NCI-H446 treated with DMSO at 0.1 percent for 48 hours (cell line): ENCODE results near the gene UGT8.
A peak's percentile ranks its signal among the peaks of the same experiment; 100 is the strongest.
"Not testable (repeated sequence)": the region's sequence is repeated elsewhere in the genome, so short reads cannot be mapped to it uniquely, and the experiment has no call there.

Source experiments
- DNase-seq: peaks from one replicate; lab custom pipeline; 2025; lab: John Stamatoyannopoulos, UW

Gene UGT8, protein sequence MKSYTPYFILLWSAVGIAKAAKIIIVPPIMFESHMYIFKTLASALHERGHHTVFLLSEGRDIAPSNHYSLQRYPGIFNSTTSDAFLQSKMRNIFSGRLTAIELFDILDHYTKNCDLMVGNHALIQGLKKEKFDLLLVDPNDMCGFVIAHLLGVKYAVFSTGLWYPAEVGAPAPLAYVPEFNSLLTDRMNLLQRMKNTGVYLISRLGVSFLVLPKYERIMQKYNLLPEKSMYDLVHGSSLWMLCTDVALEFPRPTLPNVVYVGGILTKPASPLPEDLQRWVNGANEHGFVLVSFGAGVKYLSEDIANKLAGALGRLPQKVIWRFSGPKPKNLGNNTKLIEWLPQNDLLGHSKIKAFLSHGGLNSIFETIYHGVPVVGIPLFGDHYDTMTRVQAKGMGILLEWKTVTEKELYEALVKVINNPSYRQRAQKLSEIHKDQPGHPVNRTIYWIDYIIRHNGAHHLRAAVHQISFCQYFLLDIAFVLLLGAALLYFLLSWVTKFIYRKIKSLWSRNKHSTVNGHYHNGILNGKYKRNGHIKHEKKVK

DNA sequence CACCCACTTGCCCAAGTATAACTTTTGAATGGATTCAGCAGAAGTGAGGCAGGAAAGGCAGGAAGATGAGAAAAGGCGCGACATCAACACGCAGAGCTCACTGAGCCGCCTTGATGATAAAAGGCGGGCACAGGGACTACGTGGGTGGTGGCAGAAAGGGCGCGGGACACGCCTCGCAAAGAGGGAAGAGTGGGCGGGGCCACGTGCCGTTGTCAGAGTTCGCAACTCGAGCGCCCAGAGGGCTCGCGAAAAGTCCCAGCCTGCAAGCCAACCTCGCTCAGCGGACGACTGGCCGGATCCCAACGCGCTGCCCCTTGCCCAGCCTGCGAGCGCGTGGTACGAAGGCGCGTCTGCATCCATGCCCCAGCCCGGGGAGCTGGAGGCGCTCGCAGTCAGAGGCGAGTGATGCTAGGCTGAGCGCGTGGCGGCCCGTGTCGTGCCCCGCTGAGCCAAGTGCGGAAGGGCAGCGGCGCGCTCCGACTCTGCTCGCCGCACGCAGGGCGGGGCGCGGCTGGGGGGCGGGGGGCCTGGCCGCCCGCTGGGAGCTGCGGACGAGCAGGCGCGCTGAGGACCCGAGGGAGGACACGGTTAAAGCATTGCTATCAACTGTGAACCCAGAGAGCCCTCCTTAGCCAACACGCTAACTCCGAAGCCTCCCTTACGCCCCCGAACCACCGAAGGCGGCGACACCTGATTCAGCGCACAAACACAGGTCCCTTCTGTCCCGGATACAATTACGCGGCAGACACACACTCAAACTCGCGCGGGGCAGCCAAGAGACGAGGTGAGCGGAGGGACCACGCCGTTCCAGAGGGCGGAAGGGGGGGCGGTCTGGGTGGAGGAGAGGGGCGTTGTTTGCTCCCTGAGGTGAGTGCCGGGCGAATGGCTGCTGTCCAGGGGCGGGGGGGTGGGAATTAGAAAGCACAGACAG, at the start of gene UGT8:
Gene UGT8, plus strand, starts transcription at position 617 of the 931 bp plus-strand sequence. CDS start 24,074 bp downstream, outside the sequence.
- peak; percentile 60 for DNase-seq

DNA sequence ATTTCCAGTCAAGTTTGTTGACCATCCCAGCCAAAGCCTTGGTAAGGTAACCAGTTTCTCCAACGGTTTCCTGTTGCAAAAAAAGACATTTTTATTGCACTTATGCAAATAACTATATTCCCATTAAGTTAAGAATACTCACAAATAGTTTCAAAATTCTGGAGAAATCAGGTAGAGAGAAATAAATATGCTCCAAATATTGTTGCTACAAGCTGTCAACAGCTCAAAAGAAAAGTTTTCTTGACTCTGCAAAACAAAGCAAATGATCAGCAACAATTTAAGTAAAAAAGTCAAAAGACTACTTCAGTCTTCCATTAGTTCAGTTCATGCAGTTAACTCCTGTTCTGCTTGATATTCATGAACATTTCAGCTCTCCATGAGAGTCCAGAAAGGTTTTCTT, 49.0 kb upstream of the UGT8 start:
- DNase-seq = no peak

DNA sequence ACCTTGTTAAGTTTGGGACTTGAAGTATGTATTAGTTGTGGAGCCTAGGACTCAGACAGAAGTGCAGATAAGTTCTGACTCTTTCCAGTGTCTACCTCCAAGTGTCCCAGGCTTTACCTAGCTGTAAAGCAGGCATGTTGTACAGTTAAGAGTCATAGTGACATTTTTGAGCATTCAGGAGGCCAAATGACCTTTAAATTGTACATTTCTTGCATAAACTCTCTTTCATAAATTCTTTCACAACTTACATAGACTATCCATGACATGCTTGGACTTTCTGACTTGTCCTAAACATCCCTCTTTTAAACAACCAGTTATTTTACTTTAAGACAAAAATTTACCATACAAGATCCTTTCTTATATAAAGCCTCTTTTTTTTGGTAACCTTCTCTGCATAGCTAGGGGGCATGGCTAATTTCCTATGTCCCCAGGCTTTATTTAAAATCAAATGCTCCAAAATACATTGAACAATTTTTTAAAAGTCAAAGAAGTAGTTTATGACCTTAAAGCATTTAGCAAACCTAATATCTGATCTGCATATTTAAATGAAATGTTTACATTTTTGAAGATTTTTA, 40.1 kb upstream of the UGT8 start:
- no peak for DNase-seq

DNA sequence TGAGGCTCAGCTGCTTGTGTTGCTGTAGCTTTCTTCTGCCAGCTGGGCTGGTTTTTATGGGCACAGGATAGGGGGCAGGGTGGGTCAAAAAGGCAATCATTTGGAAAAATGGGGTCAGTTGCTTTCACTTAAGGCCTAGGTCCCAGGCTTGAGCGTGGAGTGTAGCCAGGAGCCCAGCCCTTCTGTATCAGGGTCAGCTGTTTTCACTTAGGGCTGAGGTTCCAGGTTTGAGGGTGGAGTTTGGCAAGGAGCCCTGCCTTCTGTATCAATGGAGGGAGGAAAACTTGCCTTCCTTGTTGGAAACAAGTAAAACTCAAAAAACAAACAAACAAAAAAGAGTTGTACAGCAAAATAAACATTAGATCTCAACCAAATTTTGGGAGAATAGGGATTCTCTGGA, 37.0 kb upstream of the UGT8 start:
- DNase-seq = no peak

DNA sequence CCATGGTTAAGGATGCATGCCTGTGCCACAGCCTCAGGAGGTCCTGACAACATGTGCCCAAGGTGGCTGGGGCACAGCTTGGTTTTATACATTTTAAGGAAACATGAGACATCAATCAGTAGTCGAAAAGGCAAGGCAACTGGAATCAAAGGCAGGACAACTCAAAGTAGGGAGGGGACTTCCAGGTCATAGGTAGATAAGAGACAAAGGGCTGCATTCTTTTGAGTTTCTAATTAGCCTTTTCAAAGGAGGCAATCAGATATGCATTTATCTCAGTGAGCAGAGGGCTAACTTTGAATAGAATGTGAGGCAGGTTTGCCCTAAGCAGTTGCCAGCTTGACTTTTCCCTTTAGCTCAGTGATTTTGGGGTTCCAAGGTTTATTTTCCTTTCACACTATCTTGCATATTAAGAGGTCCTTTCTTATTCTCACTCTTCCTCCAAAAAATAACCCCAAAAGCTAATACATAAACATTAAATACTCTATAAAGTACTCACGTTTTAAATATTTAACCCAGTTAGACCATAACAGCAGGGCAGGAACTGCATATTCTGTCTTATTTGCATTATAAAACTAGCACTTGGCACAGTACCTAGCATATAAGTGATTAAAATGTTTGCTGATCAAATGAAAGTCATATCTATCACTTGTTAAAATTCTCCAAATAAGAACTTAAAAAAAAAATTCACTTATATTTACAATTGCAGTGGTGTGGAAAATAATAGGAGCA, 36.3 kb upstream of the UGT8 start:
- no peak for DNase-seq

DNA sequence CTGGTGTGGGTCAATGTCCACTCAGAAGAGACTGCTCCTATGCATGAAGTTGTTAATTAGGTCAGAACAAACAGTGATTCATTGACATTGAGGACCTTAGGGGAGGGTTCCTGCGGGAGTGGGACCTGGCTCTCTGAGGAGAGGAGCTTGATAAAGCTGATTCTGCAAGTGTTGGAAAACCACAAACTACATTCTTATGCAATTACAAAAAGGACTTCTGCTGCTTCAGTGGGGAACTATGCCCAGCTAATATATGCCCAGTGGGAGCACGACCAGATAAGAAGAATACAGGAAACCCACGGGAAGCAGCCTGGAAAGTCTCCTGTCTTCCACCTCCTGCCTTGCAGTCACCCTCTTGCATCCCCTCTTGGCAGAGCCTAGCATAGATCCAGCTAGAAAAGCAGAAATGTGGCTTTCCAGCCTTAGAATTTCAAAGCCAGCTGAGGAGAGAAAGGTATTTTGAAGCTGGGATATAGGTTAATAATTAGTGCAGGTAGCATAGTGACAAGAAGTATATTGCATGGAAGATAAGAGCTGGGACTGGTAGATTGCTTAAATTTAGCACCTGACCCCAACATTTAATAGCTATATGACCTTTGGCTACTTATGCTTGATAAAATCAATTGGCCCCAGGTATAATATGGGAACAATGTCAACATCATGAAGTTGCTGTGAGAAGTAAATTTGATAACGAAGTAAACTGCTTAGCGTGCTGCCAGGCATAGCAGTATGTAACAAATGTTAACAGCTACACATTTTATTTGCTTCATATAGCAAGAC, 34.9 kb upstream of the UGT8 start:
- DNase-seq = no peak

DNA sequence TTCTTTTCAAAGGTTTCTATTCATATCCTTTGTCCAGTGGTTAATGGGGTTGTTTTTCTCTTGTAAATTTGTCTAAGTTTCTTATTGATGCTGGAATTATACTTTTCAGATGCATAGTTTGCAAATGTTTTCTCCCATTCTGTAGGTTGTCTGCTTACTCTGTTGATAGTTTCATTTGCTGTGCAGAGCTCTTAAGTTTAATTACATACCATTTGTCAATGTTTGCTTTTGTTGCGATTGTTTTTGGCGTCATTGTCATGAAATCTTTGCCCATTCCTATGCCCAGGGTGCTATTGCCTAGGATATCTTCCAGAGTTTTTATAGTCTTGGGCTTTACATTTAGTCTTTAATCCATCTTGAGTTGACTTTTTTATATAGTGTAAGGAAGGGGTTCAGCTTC, 21.2 kb upstream of the UGT8 start:
- DNase-seq = no peak

DNA sequence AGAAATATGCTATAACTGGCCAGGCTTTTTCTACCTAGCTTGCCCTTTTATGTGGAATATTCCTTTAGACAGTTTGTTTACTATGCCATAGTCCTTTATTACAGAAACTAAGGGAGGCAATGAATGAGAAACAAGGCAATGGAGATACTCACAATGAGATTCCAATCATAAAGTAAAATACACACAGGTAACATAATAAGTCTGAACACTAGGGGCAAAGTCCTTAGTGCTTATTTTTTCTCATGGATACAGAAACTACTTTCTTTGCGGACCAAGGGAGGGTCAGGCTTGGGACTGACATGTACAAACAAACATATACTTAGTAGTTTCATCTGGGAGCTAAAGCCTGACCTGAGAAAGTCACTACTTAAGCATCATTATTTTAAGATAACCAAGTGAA, 16.0 kb upstream of the UGT8 start:
- no peak for DNase-seq

DNA sequence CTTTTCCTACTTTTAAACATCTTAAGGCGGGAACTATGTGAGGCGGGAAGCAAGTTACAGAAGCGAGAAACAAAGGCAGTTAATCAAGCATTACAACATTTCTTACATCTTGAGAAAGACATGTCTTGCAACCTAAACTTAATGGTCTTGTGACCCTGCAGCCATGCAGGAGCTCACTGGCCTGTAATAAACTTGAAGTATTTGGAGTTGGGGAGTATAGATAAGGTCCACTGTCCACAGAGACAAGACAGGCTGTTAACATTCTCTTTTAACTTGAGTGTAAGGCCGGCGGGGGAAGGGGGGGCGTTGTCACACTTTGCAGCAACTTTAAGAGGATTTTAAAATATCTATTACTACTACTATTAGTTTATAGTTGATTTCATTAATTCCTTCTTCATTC, 10.3 kb upstream of the UGT8 start:
- DNase-seq = no peak

DNA sequence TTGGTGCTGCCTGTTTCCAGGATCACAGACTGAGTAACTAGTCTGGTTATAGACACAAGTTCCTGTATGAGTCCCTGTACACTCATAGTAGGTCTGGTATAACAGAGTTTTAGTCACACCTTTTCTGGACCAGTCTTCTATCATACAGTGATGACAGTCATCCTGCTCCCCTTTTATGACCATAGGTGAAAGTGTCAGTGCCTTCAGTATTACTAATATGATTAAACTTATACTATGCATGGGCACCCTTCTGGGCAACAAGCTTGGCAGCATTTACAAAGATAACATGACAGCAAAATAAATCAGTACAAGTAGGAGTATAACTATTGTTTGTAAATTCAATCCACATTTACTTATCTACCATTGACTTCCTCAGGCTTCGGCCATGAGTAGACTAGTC, 8.2 kb upstream of the UGT8 start:
- DNase-seq = not testable (repeated sequence)

DNA sequence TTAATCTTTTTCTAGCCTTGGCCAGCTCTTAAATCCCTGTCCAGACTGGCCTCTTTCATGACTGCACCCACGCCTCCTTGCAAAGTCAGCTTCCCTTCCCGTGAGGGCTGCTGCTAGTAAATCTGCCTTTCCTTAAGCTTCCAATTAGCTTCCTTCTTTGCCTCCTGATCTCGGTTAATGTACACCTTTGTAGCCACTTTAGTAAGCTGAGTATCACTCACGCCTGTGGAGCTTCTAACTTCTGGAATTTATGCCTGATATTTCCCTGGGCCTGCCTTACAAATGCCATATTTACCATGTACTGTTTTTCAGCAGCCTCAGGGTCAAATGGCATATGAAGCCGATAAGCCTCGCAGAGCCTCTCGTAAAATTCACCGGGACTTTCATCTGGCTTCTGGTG, 5.1 kb upstream of the UGT8 start:
- no peak for DNase-seq

DNA sequence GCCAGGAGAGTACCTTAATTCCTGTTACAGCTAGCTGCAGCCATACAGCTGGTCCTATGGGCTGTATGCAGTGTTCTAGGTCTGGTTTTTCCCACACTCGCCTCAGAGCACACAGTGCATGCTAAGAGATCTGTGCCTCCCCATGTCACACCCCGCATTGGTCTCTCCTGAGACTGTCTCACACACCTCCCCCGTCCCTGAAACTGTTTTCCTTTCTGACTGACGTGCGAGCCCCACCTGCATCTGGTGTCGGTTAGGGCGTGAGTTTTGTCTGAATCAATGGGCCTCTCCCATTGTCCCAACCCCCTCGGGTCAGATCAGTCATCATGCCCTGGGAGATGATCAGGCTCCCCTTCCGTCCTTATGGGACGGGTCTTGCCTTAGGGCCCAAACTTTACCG, 3.4 kb upstream of the UGT8 start:
- DNase-seq = no peak

DNA sequence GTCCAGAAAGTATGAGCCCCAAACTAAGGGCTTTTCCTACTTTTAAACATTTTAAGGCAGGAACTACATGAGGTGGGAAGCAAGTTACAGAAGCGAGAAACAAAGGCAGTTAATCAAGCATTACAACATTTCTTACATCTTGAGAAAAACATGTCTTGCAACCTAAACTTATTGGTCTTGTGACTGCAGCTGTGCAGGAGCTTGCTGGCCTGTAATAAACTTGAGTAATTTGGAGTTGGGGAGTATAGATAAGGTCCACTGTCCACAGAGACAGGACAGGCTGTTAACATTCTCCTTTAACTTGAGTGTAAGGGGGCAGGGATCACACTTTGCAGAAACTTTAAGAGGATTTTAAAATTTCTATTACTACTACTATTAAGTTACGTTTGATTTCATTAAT, 2.7 kb upstream of the UGT8 start:
- DNase-seq = no peak

DNA sequence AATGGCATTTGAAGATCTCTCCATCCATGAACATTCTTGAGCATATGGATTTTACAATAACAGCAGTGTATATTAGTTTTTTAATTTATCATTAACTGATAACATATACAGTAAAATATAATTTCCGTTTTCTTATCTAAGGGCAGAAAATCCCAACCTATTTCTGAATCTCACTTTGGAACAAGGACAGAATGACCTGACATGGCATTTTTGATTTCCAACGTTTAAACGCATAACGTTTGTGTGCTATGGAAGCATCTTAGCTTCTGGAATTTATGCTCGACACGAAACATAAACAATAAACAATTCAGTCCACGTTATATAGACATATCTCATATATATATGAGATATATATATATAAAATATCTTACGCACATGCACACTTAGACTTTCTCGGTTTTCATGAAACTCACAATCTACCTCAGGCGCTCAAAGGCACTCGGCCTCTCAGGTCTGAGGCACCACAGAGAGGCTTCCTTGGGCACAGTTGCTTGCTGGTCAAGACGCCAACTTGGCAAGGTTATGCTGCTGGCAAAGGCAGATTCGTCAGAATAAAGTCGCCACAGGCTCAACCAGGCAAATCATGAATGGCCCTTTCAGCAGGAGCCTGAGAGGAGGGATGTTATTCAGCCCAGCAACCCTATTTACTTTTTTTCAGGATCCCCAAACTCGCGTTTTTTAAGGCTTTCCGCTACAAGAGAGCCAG, 1.0 kb upstream of the UGT8 start:
- DNase-seq = no peak

DNA sequence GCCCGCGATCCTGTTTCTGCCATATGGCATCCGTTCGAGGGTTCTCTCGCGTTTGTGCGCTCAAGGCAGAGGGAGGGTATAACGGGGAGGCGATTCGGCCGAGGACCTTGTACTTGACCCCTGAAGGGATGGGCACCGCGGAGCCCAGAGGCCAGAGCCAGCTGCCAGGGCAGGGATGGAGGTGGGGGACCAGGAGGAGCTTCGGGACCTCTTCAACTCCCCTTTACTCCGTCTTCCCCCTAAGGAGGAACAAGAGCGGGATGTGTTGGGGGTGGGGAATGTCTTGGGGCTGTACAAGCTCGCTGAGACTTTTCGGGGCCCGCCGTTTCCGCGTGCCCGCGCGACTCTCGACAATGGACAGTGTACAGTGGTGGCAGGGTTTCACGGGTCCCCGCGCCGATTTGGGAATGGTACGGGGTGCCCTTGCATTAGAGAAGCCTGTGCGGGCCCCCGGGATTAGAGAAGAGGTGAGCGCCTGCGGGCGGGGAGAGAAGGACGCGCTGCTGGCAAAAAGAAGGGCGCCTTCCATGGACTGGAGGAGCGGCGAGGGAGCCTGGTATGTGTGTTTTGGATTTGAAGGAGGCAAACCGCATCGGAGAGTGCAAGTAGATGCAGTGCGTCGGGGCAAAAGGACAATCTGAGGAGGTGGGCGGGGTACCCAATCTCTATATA, 760 bp downstream of the UGT8 start:
- DNase-seq = no peak

DNA sequence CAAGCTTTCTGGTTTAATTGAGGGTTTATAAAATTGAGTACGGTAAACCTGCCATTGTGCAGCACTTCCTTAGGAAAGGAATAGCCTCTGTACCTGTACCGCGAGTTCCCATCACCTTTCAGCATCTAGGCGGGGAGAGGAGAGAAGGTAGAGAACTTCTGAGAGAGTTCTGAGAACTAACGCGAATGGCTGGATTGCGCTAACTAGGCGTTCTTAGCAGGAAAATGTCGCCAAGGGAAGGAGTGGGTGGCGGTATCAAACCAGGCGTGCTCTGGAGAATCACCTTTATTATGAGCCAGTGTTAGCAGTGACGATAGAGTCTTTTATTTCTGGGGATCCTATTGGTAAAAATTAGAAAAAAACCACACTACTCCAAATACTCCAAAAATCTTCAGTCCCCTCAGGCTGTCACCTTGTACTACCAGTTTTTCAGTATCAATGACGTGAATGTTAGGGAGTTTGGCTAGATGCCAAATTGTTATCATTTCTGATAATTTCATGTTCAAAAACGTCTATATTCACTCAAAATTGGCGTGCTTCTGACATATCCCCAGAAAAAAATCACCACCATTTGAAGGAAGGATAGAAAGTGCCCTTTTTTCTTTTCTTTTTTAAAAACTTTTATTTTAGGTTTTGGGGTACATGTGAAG, 1.4 kb downstream of the UGT8 start:
- DNase-seq = no peak

DNA sequence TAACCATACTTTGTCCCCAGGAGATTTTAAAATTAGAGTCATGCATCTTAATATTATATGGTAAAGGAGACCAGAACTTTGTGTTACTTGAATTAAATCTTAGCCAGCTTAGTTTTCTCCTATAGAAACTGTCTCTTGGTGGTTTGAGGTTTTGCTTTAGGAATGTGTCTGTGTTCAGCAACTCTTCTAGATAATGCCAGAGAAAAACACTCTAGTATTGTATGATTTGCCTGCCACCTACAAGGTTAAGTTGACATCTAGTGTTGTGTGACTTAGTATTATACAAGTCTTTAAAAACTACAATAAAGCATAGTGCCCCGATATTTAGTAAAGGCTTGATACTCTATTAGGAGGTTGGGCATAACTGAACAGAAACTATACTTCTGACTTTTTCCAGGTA, 2.1 kb downstream of the UGT8 start:
- DNase-seq = no peak

DNA sequence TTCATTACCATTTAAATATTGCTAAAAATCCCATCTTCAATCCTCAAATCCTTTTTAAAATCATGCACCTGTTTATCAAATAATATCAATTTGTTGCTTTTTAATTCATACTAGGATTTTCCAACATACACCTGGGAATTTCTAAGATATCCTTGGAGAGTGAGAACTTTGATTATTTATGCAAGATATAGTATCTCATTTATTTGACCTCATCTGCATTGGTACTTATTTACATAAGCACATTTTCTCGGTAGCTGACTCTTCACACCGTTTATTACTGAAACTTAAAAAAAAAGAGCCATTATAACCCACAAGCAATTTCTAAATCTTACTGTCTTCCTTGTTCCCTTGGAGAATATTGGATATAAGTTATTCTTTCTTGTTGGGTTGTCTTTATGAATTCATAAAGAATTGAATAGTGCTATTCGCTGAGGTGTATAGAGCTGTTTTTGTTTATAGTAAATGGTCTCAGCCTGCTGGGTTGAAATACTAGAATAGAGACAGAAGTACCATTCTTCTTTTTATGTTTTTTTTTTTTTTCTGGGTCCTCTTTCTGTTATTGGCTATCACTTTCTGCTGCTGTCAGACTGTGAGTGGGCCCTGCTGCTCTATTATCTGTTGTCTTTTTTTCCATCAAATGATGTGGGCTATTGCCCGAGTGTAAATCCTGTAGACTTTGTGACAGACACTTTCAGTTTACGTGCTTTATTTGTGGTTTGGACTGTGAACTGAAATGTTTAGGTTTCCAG, 2.9 kb downstream of the UGT8 start:
- no peak for DNase-seq

DNA sequence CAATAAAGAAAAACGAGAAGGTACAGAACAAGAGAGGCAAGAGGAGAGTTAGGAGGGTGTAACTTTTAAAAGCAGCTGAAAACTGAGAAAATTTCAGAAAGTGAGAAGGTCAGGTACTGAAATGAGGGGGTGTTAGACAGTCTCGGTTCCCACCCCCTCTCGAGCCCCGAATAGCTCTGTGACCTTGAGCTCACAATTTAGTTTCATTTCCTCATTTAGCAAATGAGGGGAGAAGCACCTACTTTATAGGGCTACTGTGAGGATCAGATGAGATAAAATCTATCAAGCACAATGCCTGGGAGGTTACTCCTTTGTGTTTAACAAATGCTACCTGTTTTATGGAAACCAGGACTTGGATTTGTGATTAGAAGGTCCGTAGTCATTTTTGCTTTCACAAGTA, 4.9 kb downstream of the UGT8 start:
- DNase-seq = no peak
